AG10803 (cell line): ENCODE data around the gene IFT81.

Experiments used
- DNase-seq: peaks from one replicate; pipeline ENCODE4 v3.0.0; 2010; ENCODE audit warnings: low read depth
- H3K4me3 ChIP-seq: 2 replicates; pipeline ENCODE4 v1.5.1; 2011; ENCODE audit warnings: mild to moderate bottlenecking, low read length, control low read depth
- CTCF ChIP-seq: conservative IDR thresholded peaks from 2 replicates; pipeline ENCODE4 v1.5.1; 2011; ENCODE audit warnings: mild to moderate bottlenecking, low read length, control low read depth, inconsistent platforms

IFT81 gene

GRCh38 chr12:110179291-110179690 is 55.1 kb downstream of the IFT81 start:
- DNase-seq = peak; percentile 59
- H3K4me3 ChIP-seq = no peak overlapping the region

GRCh38 chr12:110180591-110181005 is 56.4 kb downstream of the IFT81 start:
- no peak overlapping the region for H3K4me3 ChIP-seq
- DNase-seq = peak; percentile 91
- TF ChIP-seq CTCF = peak; percentile 31

More at GRCh38 chr12:110179291-110179690, 55.1 kb downstream of the IFT81 start:
- TF ChIP-seq CTCF = no peak

- TF ChIP-seq CTCF = no peak
- DNase-seq = no peak
Observed at GRCh38 chr12:110182281-110182680, 58.1 kb downstream of the IFT81 start.

GRCh38 chr12:110183386-110183785 is 59.2 kb downstream of the IFT81 start:
- H3K4me3 ChIP-seq = no peak overlapping the region
- TF ChIP-seq CTCF = no peak
- DNase-seq = no peak

More at GRCh38 chr12:110182281-110182680, 58.1 kb downstream of the IFT81 start:
- no peak overlapping the region for H3K4me3 ChIP-seq

- TF ChIP-seq CTCF = no peak
- no peak for DNase-seq
- no peak overlapping the region for H3K4me3 ChIP-seq
Observed at GRCh38 chr12:110185626-110186025, 61.5 kb downstream of the IFT81 start.

GRCh38 chr12:110186059-110186458 is 61.9 kb downstream of the IFT81 start:
- H3K4me3 ChIP-seq = no peak overlapping the region
- no peak for DNase-seq
- TF ChIP-seq CTCF = no peak

- H3K4me3 ChIP-seq = no peak overlapping the region
- no peak for DNase-seq
- TF ChIP-seq CTCF = no peak
Observed at GRCh38 chr12:110193196-110193595, 69.0 kb downstream of the IFT81 start.
